Left lung (tissue), 10 donors: ENCODE measurements around the gene AK1. TPM values are rescaled to one million over a fixed set of nuclear protein-coding genes. Genes with fewer than 3 reads are reported as not detected.

Source experiments
- ATAC-seq: fragments of 200-7000 bp; cut with Tn5 transposase; one replicate; pipeline ENCODE4 v1.9.1; 2020; ENCODE audit warnings: moderate library complexity
- DNase-seq, 4 donors: peaks; one replicate each; pipeline ENCODE4 v3.0.0-alpha.2; 2013 to 2020
- H3K27ac ChIP-seq, 2 donors: fragments of 200-600 bp; sonication (generic) in 1 of 2; one replicate each; pipeline versions ENCODE4 v1.5.0 to v1.8.0; 2020 to 2021
- H3K27me3 ChIP-seq, 2 donors: fragments of 200-600 bp; sonication (generic) in 1 of 2; one replicate each; pipeline versions ENCODE4 v1.5.0 to v1.8.0; 2020 to 2021
- H3K36me3 ChIP-seq, 2 donors: fragments of 200-600 bp; sonication (generic) in 1 of 2; one replicate each; pipeline versions ENCODE4 v1.5.0 to v1.8.0; 2020 to 2021
- H3K4me1 ChIP-seq, 2 donors: fragments of 200-600 bp; one replicate each; pipeline ENCODE4 v1.8.0; 2021
- H3K4me3 ChIP-seq, 2 donors: fragments of 200-600 bp; sonication (generic) in 1 of 2; one replicate each; pipeline versions ENCODE4 v1.5.0 to v1.8.0; 2020 to 2021; ENCODE audit warnings: mild to moderate bottlenecking in 1 of 2
- H3K9me3 ChIP-seq, 2 donors: fragments of 200-600 bp; sonication (generic) in 1 of 2; one replicate each; pipeline versions ENCODE4 v1.5.0 to v1.8.0; 2020 to 2021
- intact Hi-C, 2 donors: fragments of 100-400 bp; cut with DNase I; formaldehyde crosslinking; loops; one replicate each; pipeline versions ENCODE4 v1.11.2 to v1.14.2; 2022
- polyA plus RNA-seq, 6 donors: library from polyadenylated mRNA; unstranded; fragments of 120-200 nt; gene quantifications; one replicate each; pipeline ENCODE4 v1.2.1, GENCODE V29; 2013; ENCODE audit not compliant: insufficient read length in 6 of 6
- total RNA-seq, 2 donors: library from RNA; stranded (reverse); fragmentation: NEBNext Ultra II Directional; extraction: Animal tissue kit (Norgen Biotek cat#: 25700); gene quantifications; one replicate each; pipeline ENCODE4 v1.2.1, GENCODE V29; 2021
- TF ChIP-seq, protein P1 (sequence below), 2 donors: fragments of 200-600 bp; sonication (generic) in 1 of 2; IDR thresholded peaks; one replicate each; pipeline versions ENCODE4 v1.5.0 to v1.8.0; 2021; ENCODE audit warnings: antibody characterized with exemption in 2 of 2
- donor health status: DM: no; HTN: yes; CAD: no.
- donor health status: DM: no; HTN: no; CAD: no.

AK1 gene
- total and polyA plus RNA-seq, 8 donors = 47.3 to 264 (median 76.7) TPM

DNA sequence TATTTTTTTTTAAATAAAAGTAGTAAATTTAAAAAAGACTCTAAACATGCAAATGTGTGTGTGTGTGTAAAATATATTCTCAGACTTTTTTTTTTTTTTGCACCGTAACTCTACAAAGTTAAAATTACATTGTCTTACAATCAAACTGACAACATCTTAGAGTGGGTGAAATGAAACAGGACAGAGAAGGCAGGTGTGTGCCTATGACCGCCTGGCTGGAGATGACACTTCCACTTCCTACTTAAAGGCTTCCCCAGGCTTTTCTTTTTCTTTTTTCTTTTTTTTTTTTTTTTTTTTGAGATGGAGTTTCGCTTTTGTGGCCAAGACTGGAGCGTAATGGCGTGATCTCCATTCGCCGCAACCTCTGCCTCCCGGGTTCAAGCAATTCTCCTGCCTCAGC is 2.7 kb upstream of the AK1 start:
- TF ChIP-seq, protein P1, sequence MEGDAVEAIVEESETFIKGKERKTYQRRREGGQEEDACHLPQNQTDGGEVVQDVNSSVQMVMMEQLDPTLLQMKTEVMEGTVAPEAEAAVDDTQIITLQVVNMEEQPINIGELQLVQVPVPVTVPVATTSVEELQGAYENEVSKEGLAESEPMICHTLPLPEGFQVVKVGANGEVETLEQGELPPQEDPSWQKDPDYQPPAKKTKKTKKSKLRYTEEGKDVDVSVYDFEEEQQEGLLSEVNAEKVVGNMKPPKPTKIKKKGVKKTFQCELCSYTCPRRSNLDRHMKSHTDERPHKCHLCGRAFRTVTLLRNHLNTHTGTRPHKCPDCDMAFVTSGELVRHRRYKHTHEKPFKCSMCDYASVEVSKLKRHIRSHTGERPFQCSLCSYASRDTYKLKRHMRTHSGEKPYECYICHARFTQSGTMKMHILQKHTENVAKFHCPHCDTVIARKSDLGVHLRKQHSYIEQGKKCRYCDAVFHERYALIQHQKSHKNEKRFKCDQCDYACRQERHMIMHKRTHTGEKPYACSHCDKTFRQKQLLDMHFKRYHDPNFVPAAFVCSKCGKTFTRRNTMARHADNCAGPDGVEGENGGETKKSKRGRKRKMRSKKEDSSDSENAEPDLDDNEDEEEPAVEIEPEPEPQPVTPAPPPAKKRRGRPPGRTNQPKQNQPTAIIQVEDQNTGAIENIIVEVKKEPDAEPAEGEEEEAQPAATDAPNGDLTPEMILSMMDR (IDR thresholded peaks at IDR 0.05) = no peak
- ATAC-seq (no peak), DNase-seq (no peak)
- no peak overlapping the region for H3K27ac ChIP-seq
- H3K4me3 ChIP-seq = no peak overlapping the region
- peaks cover 13 to 35% of the 10 kb centered on the region in 2 donors for H3K4me1 ChIP-seq
- peaks cover 0 to 13% of the 10 kb centered on the region in 2 donors for H3K27me3 ChIP-seq
- H3K9me3 ChIP-seq = no peaks in the 10 kb centered on the region
- H3K36me3 ChIP-seq = peaks cover 0 to 6% of the 10 kb centered on the region in 2 donors
- intact Hi-C loops = no loop called here

DNA sequence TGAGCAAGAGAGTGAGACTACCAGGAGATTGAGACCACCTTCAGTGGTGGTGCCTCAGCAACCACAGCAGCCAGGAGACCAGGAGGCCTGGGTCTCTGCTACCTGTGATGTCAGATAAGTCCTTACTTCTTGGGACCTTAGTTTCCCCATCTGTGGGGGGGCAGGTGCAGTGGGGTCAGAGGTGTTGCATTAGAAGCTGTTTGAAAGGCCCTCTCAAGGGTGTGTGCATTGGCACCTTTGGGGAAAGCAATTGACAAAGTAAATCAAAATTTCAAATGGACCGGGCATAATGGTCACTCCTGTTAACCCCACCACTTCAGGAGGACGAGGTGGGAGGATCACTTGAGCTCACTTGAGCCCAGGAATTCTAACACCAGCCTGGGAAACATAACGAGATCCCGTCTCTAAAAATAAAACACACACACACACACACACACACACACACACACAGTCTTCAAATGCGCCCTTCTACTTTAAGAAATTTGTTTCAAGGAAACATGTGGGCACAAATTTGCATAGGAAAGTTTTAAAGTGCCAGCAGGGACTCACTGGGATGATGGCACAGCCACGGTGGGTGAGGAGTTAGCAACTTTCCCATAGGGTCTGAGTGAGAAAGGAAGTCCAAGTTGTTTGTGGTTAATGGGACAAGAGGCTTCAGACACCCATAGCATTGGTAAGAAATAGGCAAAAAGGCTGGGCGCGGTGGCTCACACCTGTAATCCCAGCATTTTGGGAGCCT is 1.3 kb upstream of the AK1 start:
- TF ChIP-seq, protein P1 (IDR thresholded peaks at IDR 0.05) = no peak
- Histone ChIP-seq H3K4me1 (peaks cover 24 to 48% of the 10 kb centered on the region in 2 donors), H3K4me3 (no peak overlapping the region), H3K27me3 (peaks cover 0 to 13% of the 10 kb centered on the region in 2 donors), H3K36me3 (no peaks in the 10 kb centered on the region), H3K9me3 (no peaks in the 10 kb centered on the region), H3K27ac (peak overlapping the region; percentile 13 to 70)
- intact Hi-C loops = loop anchor here in 1 of 2 donors (10.0 kb wide), 1 partner anchor 84 kb away; no protein-coding TSS in a partner anchor
- no peak for DNase-seq
- peak; percentile 0 for ATAC-seq

DNA sequence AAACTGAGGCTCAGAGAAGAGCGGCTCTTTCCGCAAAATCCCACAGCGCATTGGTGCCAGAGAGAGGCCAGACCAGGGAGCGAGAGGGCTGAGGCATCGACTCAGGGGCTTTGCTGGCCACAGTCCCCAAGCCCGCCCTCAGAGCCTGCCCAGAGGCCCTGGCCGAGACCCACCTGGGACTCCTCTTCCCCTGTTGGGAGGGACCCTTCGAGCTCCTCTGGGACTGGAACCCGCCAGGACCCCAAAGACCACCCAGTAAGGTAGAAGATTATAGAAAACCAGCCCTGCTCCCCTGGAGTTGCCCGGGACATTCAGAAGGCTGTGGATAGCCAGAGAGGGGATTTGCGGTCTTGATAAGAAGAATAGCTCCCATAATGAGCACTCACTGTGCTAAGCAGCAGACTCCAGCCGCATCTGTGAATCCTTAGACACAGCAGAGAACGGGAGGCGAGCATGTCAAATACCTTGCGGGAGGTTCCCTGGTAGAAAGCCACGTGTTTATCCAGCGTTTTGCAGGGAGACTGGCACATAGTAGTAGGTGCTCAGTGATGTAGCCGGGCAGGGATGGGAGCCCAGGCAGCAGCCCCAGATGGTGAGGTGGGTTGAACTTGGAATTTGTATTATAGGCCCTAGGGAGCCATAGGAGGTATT is 651 bp upstream of the AK1 start:
- H3K27ac ChIP-seq = peak overlapping the region; percentile 70 to 75
- peaks cover 0 to 13% of the 10 kb centered on the region in 2 donors for H3K27me3 ChIP-seq
- no peak for DNase-seq
- TF ChIP-seq, protein P1 (IDR thresholded peaks at IDR 0.05) = no peak
- H3K9me3 ChIP-seq = no peaks in the 10 kb centered on the region
- H3K4me1 ChIP-seq = peaks cover 27 to 55% of the 10 kb centered on the region in 2 donors
- intact Hi-C loops = loop anchor here in 1 of 2 donors (10.0 kb wide), 1 partner anchor 83 kb away; no protein-coding TSS in a partner anchor
- ATAC-seq = peak; percentile 0
- peak overlapping the region; percentile 40 to 46 for H3K4me3 ChIP-seq
- peaks cover 0 to 2% of the 10 kb centered on the region in 2 donors for H3K36me3 ChIP-seq

DNA sequence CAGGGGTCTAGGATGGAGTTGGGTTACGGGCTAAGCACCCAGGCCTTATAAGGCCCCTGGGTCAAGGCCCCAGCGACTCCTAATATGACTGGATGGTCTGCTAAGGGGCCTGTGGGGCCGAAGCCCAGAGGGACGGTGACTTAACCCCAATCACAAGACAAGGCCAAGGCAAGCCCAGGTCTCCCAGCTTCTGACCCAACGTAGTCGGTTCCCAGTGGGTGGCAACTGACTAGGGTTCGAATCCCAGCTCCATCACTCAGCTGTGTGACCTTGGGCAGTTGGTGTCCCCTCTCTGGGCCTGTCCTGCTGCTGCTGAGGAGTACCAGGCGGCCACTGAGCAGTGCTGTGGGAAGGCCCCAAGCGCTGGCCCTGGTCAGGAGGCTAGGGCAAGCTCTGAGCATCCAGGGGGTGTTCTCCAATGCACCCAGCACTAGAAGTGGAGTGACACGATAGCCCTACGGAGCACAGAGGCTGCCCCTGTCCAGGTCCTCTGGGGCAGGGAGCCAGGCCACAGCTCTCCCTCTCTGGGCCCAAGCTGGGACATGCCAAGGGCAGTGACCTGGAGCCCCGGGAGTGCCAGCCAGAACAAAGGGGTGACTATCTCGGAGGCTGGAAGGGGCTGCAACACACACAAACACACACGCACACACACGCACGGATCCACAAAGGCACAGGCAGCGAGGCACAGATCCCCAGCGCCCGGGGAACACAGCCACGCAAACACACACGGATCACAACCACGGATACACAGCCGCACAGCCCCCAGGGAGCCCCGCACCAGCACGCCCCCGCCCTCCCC is 512 bp downstream of the AK1 start:
- intact Hi-C loops = loop anchor here in 1 of 2 donors (10.0 kb wide), 1 partner anchor 82 kb away; no protein-coding TSS in a partner anchor
- DNase-seq = no peak
- H3K27ac ChIP-seq = peak overlapping the region; percentile 70 to 75

More for the DNA sequence above, 512 bp downstream of the AK1 start:
- TF ChIP-seq, protein P1 (IDR thresholded peaks at IDR 0.05) = no peak
- H3K4me3 ChIP-seq = peak overlapping the region; percentile 40 to 46
- H3K36me3 ChIP-seq = peaks cover 0 to 14% of the 10 kb centered on the region in 2 donors
- H3K4me1 ChIP-seq = peaks cover 27 to 56% of the 10 kb centered on the region in 2 donors
- peak; percentile 20 for ATAC-seq
- H3K9me3 ChIP-seq = no peaks in the 10 kb centered on the region
- H3K27me3 ChIP-seq = peaks cover 0 to 13% of the 10 kb centered on the region in 2 donors
